A673 (cell line): Measurements from ENCODE around the gene PCCB.

Experiments
- EZH2 ChIP-seq: fragments of 200-600 bp; sonication (generic); IDR thresholded peaks from 2 replicates; pipeline ENCODE4 v1.6.1; 2017; ENCODE audit warnings: borderline replicate concordance, low read depth, mild to moderate bottlenecking, mixed read lengths, antibody characterized with exemption, low read length; ENCODE audit not compliant: poor library complexity, severe bottlenecking
- TF ChIP-seq, protein P1 (sequence below): fragments of 300-800, 200-600 bp; sonication (generic); conservative IDR thresholded peaks from 2 replicates; pipeline ENCODE4 v1.5.1; 2017; ENCODE audit warnings: low read depth, mild to moderate bottlenecking, antibody characterized with exemption, low read length, moderate library complexity, mixed read lengths

DNA sequence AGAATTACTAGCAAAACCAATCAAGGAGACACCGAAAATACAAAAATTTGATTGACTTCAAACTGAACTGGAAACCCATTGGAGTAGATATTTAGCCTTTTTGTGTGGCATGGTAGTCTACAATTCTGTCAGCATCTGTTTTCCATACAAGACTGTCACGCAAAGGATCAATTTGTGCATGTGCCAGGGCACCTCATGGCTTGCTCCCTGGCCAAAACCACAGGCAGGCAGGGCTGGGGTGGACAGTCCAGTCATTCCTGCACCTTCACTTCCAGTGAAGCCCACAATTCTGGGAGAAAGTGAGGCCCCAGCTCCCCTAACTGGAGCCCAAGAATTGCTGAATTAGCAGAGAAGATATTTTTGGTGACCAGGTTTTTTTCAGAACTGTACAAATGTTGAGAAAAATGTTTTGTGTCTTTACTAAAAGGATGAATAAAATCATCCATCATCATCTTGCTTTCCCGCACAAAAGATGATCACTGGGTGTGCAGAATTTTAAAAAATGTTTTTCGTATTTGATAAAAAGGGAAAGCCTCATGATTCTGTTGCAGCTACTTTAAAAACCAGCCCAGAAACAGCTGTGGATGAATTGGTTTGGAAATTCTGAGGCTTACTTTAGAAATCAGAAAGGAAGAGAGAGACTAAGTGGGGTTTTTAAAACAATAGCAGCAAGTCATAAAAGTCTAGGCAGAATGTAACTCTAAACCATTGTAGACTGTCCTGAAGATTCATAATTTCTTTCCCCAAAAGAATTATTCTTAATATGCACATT lies 86.4 kb downstream of the PCCB start:
- TF ChIP-seq, protein P1, sequence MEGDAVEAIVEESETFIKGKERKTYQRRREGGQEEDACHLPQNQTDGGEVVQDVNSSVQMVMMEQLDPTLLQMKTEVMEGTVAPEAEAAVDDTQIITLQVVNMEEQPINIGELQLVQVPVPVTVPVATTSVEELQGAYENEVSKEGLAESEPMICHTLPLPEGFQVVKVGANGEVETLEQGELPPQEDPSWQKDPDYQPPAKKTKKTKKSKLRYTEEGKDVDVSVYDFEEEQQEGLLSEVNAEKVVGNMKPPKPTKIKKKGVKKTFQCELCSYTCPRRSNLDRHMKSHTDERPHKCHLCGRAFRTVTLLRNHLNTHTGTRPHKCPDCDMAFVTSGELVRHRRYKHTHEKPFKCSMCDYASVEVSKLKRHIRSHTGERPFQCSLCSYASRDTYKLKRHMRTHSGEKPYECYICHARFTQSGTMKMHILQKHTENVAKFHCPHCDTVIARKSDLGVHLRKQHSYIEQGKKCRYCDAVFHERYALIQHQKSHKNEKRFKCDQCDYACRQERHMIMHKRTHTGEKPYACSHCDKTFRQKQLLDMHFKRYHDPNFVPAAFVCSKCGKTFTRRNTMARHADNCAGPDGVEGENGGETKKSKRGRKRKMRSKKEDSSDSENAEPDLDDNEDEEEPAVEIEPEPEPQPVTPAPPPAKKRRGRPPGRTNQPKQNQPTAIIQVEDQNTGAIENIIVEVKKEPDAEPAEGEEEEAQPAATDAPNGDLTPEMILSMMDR: no peak
- no peak for TF ChIP-seq EZH2
